GM12864 (cell line): ENCODE measurements around the gene KRTAP10-5.
"Not testable (repeated sequence)": the region's sequence is repeated elsewhere in the genome, so short reads cannot be mapped to it uniquely, and the experiment has no call there.

ENCODE experiments used
- DNase-seq: peaks from one replicate; pipeline ENCODE4 v3.0.0-alpha.2; 2011; ENCODE audit warnings: low read depth
- H3K4me3 ChIP-seq: 2 replicates; pipeline ENCODE4 v1.5.1; 2011; ENCODE audit warnings: mild to moderate bottlenecking, low read depth, low read length, control low read depth
- CTCF ChIP-seq: IDR thresholded peaks from 2 replicates; pipeline ENCODE4 v1.5.1; 2011; ENCODE audit warnings: low read depth, mild to moderate bottlenecking, moderate library complexity, low read length, control low read depth, inconsistent platforms; ENCODE audit errors: missing control alignments

Gene KRTAP10-5

GRCh38 chr21:44566403-44566802 lies 14.0 kb downstream of the KRTAP10-5 start:
- DNase-seq: no peak
- no peak overlapping the region for H3K4me3 ChIP-seq
- TF ChIP-seq CTCF: no peak

GRCh38 chr21:44564886-44565598 lies 15.4 kb downstream of the KRTAP10-5 start:
- H3K4me3 ChIP-seq: no peak overlapping the region
- no peak for DNase-seq
- no peak for TF ChIP-seq CTCF

- no peak overlapping the region for H3K4me3 ChIP-seq
- DNase-seq: no peak
- no peak for TF ChIP-seq CTCF
These were observed 16.3 kb downstream of the KRTAP10-5 start for GRCh38 chr21:44564099-44564498.

GRCh38 chr21:44558695-44559094 lies 21.7 kb downstream of the KRTAP10-5 start, which contains the start of gene KRTAP10-3:
TSS of gene KRTAP10-3 (minus strand) at chr21:44558795. CDS start at chr21:44558715, 80 bp downstream.
- TF ChIP-seq CTCF: no peak
- no peak within 1 kb of the TSS for H3K4me3 ChIP-seq
- DNase-seq: no peak

- H3K4me3 ChIP-seq, DNase-seq: not testable (repeated sequence)
These were observed 22.1 kb downstream of the KRTAP10-5 start for GRCh38 chr21:44558329-44558675.

GRCh38 chr21:44557491-44558328 lies 22.7 kb downstream of the KRTAP10-5 start:
- DNase-seq: no peak
- no peak overlapping the region for H3K4me3 ChIP-seq
- TF ChIP-seq CTCF: no peak

GRCh38 chr21:44556879-44557278 lies 23.5 kb downstream of the KRTAP10-5 start:
- peak; percentile 2 for DNase-seq
- no peak for TF ChIP-seq CTCF
- no peak overlapping the region for H3K4me3 ChIP-seq
